Pancreas (tissue), 10 donors: ENCODE results near the gene TRAPPC2L. TPM values are rescaled to one million over a fixed set of nuclear protein-coding genes. Genes with fewer than 3 reads are reported as not detected.

ENCODE experiments used
- ATAC-seq, 4 donors: fragments of 200-7000 bp; cut with Tn5 transposase; one replicate each; pipeline versions ENCODE4 v1.8.0 to v1.9.1; 2020; ENCODE audit warnings: mild to moderate bottlenecking in 4 of 4, moderate library complexity in 4 of 4
- DNase-seq, 6 donors: peaks; one replicate each; pipeline ENCODE4 v3.0.0-alpha.2; 2020
- FAIRE-seq: peaks from 2 replicates; lab custom pipeline; 2012; peaks lifted over from hg19 to GRCh38; lab: Jason Lieb, UNC
- H3K27ac ChIP-seq, 4 donors: fragments of 200-600 bp; sonication (generic); 1 replicate in 3 of 4; 2 replicates in 1 of 4; pipeline versions ENCODE4 v1.5.0 to v1.8.0; 2020
- H3K27me3 ChIP-seq, 4 donors: fragments of 200-600 bp; one replicate each; pipeline ENCODE4 v1.8.0; 2021
- H3K36me3 ChIP-seq, 3 donors: fragments of 200-600 bp; sonication (generic) in 1 of 3; one replicate each; pipeline versions ENCODE4 v1.5.0 to v1.8.0; 2020 to 2021
- H3K4me1 ChIP-seq, 3 donors: fragments of 200-600 bp; one replicate each; pipeline ENCODE4 v1.8.0; 2021
- H3K4me3 ChIP-seq, 4 donors: fragments of 200-600 bp; sonication (generic) in 2 of 4; one replicate each; pipeline versions ENCODE4 v1.5.0 to v1.8.0; 2020 to 2021
- H3K9me3 ChIP-seq, 4 donors: fragments of 200-600 bp; one replicate each; pipeline ENCODE4 v1.8.0; 2021
- CTCF ChIP-seq, 4 donors: fragments of 200-600 bp; sonication (generic) in 3 of 4; IDR thresholded peaks; one replicate each; pipeline versions ENCODE4 v1.5.0 to v1.8.0; 2021; ENCODE audit warnings: antibody characterized with exemption in 4 of 4
- WGBS, 2 donors: extraction: QIAGEN DNeasy Blood & Tissue Kit; methylation state at CpG; one replicate each; pipeline ENCODE4 v1.1.7; 2013; 5-methylcytosine and 5-hydroxymethylcytosine counted together
- intact Hi-C, 3 donors: fragments of 100-400 bp; cut with DNase I; formaldehyde crosslinking; loops; one replicate each; pipeline versions ENCODE4 v1.11.1 to v1.14.2; 2022
- polyA plus RNA-seq, 2 donors: library from polyadenylated mRNA; stranded (reverse); fragments of 200-250 nt; gene quantifications; one replicate each; pipeline ENCODE4 v1.2.3, GENCODE V29; 2013
- total RNA-seq, 6 donors: library from RNA; stranded (reverse); fragmentation: NEBNext Ultra II Directional in 4 of 6; extraction: Animal tissue kit (Norgen Biotek cat#: 25700) in 4 of 6; gene quantifications; one replicate each; pipeline versions ENCODE4 v1.2.1 to v1.2.4, GENCODE V29; 2021 to 2023
- donor health status: healthy with polysubstance abuse.
- donor health status: DM: no; HTN: no; CAD: no; lungs with moderate emphysema.
- donor health status: DM: no; HTN: no; CAD: no.
- donor health status: control.
- donor health status: control.
- donor health status: Bipolar disorder and iron deficiency.
- donor health status: DM: yes; HTN: yes; CAD: no.
- donor health status: DM: no; HTN: no; CAD: no.
- donor health status: DM: no; HTN: no; CAD: no.
- donor health status: DM: yes; HTN: yes; CAD: no.

Gene TRAPPC2L
- total and polyA plus RNA-seq, 8 donors, result 16.0 to 55.2 (median 27.4) TPM

GRCh38 chr16:88865310-88865709 lies 8.4 kb downstream of the TRAPPC2L start:
- H3K27me3 ChIP-seq, result no peaks in the 10 kb centered on the region
- no peak overlapping the region for H3K27ac ChIP-seq
- H3K4me1 ChIP-seq, result no peaks in the 10 kb centered on the region
- 56 to 74% methylated on average over 4 to 14 of the region's 14 CpGs for WGBS, 2 donors
- no peak overlapping the region for H3K4me3 ChIP-seq
- peaks cover 0 to 12% (median 3%) of the 10 kb centered on the region in 3 donors for H3K36me3 ChIP-seq
- no peak for DNase-seq
- intact Hi-C loops, result no loop called here
- ATAC-seq, result no peak
- no peak for FAIRE-seq
- H3K9me3 ChIP-seq, result no peaks in the 10 kb centered on the region
- TF ChIP-seq CTCF (IDR thresholded peaks at IDR 0.05), result no peak

GRCh38 chr16:88865742-88866141 lies 8.8 kb downstream of the TRAPPC2L start:
- Histone ChIP-seq H3K27me3 (no peaks in the 10 kb centered on the region), H3K4me3 (no peak overlapping the region), H3K27ac (no peak overlapping the region), H3K9me3 (no peaks in the 10 kb centered on the region), H3K36me3 (peaks cover 0 to 8% (median 0%) of the 10 kb centered on the region in 3 donors), H3K4me1 (no peaks in the 10 kb centered on the region)
- FAIRE-seq (no peak), DNase-seq (no peak), ATAC-seq (no peak)
- no peak for TF ChIP-seq CTCF (IDR thresholded peaks at IDR 0.05)
- 75 to 78% methylated on average over 15 of the region's 15 CpGs for WGBS, 2 donors
- intact Hi-C loops, result no loop called here

GRCh38 chr16:88866151-88866920 lies 9.4 kb downstream of the TRAPPC2L start, which contains the start of gene PABPN1L:
Gene PABPN1L (minus strand): TSS chr16:88866660. CDS start chr16:88866606, 54 bp downstream.
- DNase-seq, result no peak
- ATAC-seq, result no peak
- WGBS, 2 donors, result 62 to 68% methylated on average over 19 to 20 of the region's 20 CpGs
- intact Hi-C loops, result no loop called here
- no peak for TF ChIP-seq CTCF (IDR thresholded peaks at IDR 0.05)
- Histone ChIP-seq H3K27me3 (no peaks in the 10 kb centered on the region), H3K9me3 (no peaks in the 10 kb centered on the region), H3K4me1 (no peaks in the 10 kb centered on the region), H3K27ac (no peak within 1 kb of the TSS), H3K36me3 (peaks cover 0 to 4% (median 0%) of the 10 kb centered on the region in 3 donors), H3K4me3 (no peak within 1 kb of the TSS)
- FAIRE-seq, result no peak

GRCh38 chr16:88867581-88868246 lies 10.8 kb downstream of the TRAPPC2L start:
- ATAC-seq, result no peak
- intact Hi-C loops, result no loop called here

More at GRCh38 chr16:88867581-88868246, 10.8 kb downstream of the TRAPPC2L start:
- Histone ChIP-seq H3K4me3 (no peak overlapping the region), H3K27ac (no peak overlapping the region), H3K27me3 (no peaks in the 10 kb centered on the region), H3K4me1 (no peaks in the 10 kb centered on the region), H3K9me3 (no peaks in the 10 kb centered on the region), H3K36me3 (no peaks in the 10 kb centered on the region)
- FAIRE-seq (no peak), DNase-seq (no peak)
- TF ChIP-seq CTCF (IDR thresholded peaks at IDR 0.05), result no peak
- 71 to 74% methylated on average over 24 of the region's 24 CpGs for WGBS, 2 donors
